Tibial nerve (tissue), 4 donors: ENCODE measurements around the gene ADAMTS18. TPM values are rescaled to one million over a fixed set of nuclear protein-coding genes. Genes with fewer than 3 reads are reported as not detected.

ENCODE experiments used
- DNase-seq, 2 donors: peaks; one replicate each; pipeline ENCODE4 v3.0.0-alpha.2; 2019; ENCODE audit warnings: low spot score in 2 of 2
- H3K27ac ChIP-seq, 4 donors: fragments of 200-600 bp; sonication (generic) in 3 of 4; one replicate each; pipeline ENCODE4 v1.5.1; 2017 to 2019; ENCODE audit warnings: mild to moderate bottlenecking in 1 of 4
- H3K27me3 ChIP-seq, 2 donors: fragments of 200-600 bp; sonication (generic) in 1 of 2; one replicate each; pipeline versions ENCODE4 v1.5.1 to v1.6.0; 2017 to 2019
- H3K36me3 ChIP-seq, 3 donors: fragments of 200-600 bp; sonication (generic); one replicate each; pipeline ENCODE4 v1.5.1; 2018 to 2019
- H3K4me1 ChIP-seq, 4 donors: fragments of 200-600 bp; sonication (generic) in 3 of 4; one replicate each; pipeline ENCODE4 v1.5.1; 2017 to 2019
- H3K4me3 ChIP-seq, 4 donors: fragments of 200-600 bp; sonication (generic) in 3 of 4; one replicate each; pipeline ENCODE4 v1.5.1; 2017 to 2019; ENCODE audit warnings: mild to moderate bottlenecking in 1 of 4, moderate library complexity in 1 of 4
- H3K9me3 ChIP-seq, 4 donors: fragments of 200-600 bp; sonication (generic) in 3 of 4; one replicate each; pipeline ENCODE4 v1.5.1; 2017 to 2019
- CTCF ChIP-seq, 5 experiments: fragments of 200-600 bp in 3 of 5; fragments of 450-650 bp in 2 of 5; sonication (generic) in 3 of 5; IDR thresholded peaks; one replicate each; pipeline ENCODE4 v1.5.1; 2016 to 2019; ENCODE audit warnings: antibody characterized with exemption in 5 of 5, mild to moderate bottlenecking in 3 of 5, moderate library complexity in 2 of 5
- EP300 ChIP-seq, 2 donors: sonication (generic); formaldehyde crosslinking; IDR thresholded peaks; one replicate each; pipeline ENCODE4 v1.6.1; 2017; ENCODE audit warnings: antibody characterized with exemption in 2 of 2, mild to moderate bottlenecking in 1 of 2
- POLR2A ChIP-seq, 2 donors: fragments of 450-650 bp; IDR thresholded peaks; one replicate each; pipeline ENCODE4 v1.6.1; 2017; ENCODE audit warnings: antibody characterized with exemption in 2 of 2, mild to moderate bottlenecking in 2 of 2, moderate library complexity in 2 of 2
- WGBS, 2 donors: methylation state at CpG; one replicate each; pipeline ENCODE4 v1.1.5; 2018; 5-methylcytosine and 5-hydroxymethylcytosine counted together
- total RNA-seq, 4 donors: library from RNA; depleted of rRNA; stranded (reverse); fragments of >200 nt; gene quantifications; one replicate each; pipeline ENCODE4 v1.1.0, GENCODE V29; 2016

ADAMTS18 gene
- total RNA-seq, 4 donors from 2014 or later: under 0.01 to 0.60 (median 0.21) TPM

GRCh38 chr16:77373726-77374125 is 61.1 kb downstream of the ADAMTS18 start:
- DNase-seq: no peak
- Histone ChIP-seq H3K36me3 (no peaks in the 10 kb centered on the region), H3K27me3 (no peaks in the 10 kb centered on the region), H3K27ac (no peak overlapping the region), H3K9me3 (peaks cover 0 to 8% (median 0%) of the 10 kb centered on the region in 4 donors), H3K4me3 (no peak overlapping the region), H3K4me1 (no peaks in the 10 kb centered on the region)
- TF ChIP-seq POLR2A (IDR thresholded peaks at IDR 0.05) (no peak), EP300 (IDR thresholded peaks at IDR 0.05) (no peak), CTCF (IDR thresholded peaks at IDR 0.05) (no peak)
- 87 to 98% methylated on average over 3 of the region's 3 CpGs for WGBS, 2 donors

GRCh38 chr16:77364770-77365169 is 70.1 kb downstream of the ADAMTS18 start:
- WGBS, 2 donors: 72 to 79% methylated on average over 5 to 6 of the region's 6 CpGs
- no peaks in the 10 kb centered on the region for H3K36me3 ChIP-seq
- no peaks in the 10 kb centered on the region for H3K27me3 ChIP-seq
- no peak for DNase-seq
- no peaks in the 10 kb centered on the region for H3K9me3 ChIP-seq
- H3K27ac ChIP-seq: no peak overlapping the region
- no peak overlapping the region for H3K4me3 ChIP-seq
- TF ChIP-seq CTCF (IDR thresholded peaks at IDR 0.05) (no peak), EP300 (IDR thresholded peaks at IDR 0.05) (no peak), POLR2A (IDR thresholded peaks at IDR 0.05) (no peak)
- H3K4me1 ChIP-seq: no peaks in the 10 kb centered on the region

GRCh38 chr16:77359065-77359502 is 75.8 kb downstream of the ADAMTS18 start:
- 20 to 26% methylated on average over 4 of the region's 4 CpGs for WGBS, 2 donors
- Histone ChIP-seq H3K27ac (no peak overlapping the region), H3K9me3 (no peaks in the 10 kb centered on the region), H3K27me3 (no peaks in the 10 kb centered on the region), H3K4me1 (no peaks in the 10 kb centered on the region), H3K36me3 (no peaks in the 10 kb centered on the region), H3K4me3 (no peak overlapping the region)
- no peak for DNase-seq
- no peak for TF ChIP-seq EP300 (IDR thresholded peaks at IDR 0.05)
- no peak for TF ChIP-seq POLR2A (IDR thresholded peaks at IDR 0.05)
- TF ChIP-seq CTCF (IDR thresholded peaks at IDR 0.05): no peak

- TF ChIP-seq EP300 (IDR thresholded peaks at IDR 0.05) (no peak), CTCF (IDR thresholded peaks at IDR 0.05) (no peak), POLR2A (IDR thresholded peaks at IDR 0.05) (no peak)
- WGBS, 2 donors: 61 to 65% methylated on average over 4 of the region's 4 CpGs
- DNase-seq: no peak
- no peaks in the 10 kb centered on the region for H3K4me1 ChIP-seq
- no peaks in the 10 kb centered on the region for H3K27me3 ChIP-seq
- no peak overlapping the region for H3K4me3 ChIP-seq
- H3K9me3 ChIP-seq: no peaks in the 10 kb centered on the region
- H3K27ac ChIP-seq: no peak overlapping the region
- no peaks in the 10 kb centered on the region for H3K36me3 ChIP-seq
These were observed 81.1 kb downstream of the ADAMTS18 start for GRCh38 chr16:77353587-77354263.

- no peaks in the 10 kb centered on the region for H3K9me3 ChIP-seq
These were observed 90.5 kb downstream of the ADAMTS18 start for GRCh38 chr16:77344341-77344740.

More at GRCh38 chr16:77344341-77344740, 90.5 kb downstream of the ADAMTS18 start:
- Histone ChIP-seq H3K36me3 (no peaks in the 10 kb centered on the region), H3K27ac (no peak overlapping the region), H3K27me3 (no peaks in the 10 kb centered on the region), H3K4me1 (no peaks in the 10 kb centered on the region), H3K4me3 (no peak overlapping the region)
- 91 to 92% methylated on average over 6 of the region's 6 CpGs for WGBS, 2 donors
- TF ChIP-seq EP300 (IDR thresholded peaks at IDR 0.05) (no peak), POLR2A (IDR thresholded peaks at IDR 0.05) (no peak), CTCF (IDR thresholded peaks at IDR 0.05) (no peak)
- DNase-seq: no peak
